Inflammatory macrophage (primary cell): Measurements from ENCODE around the gene PCP2.

Source experiments
- DNase-seq, 2 donors: peaks; one replicate each; pipeline ENCODE4 v3.0.0-alpha.2; 2020 to 2022

Gene PCP2

GRCh38 chr19:7596211-7596937, 37.1 kb downstream of the PCP2 start:
- DNase-seq: no peak

GRCh38 chr19:7595466-7596133, 37.9 kb downstream of the PCP2 start, which contains the start of gene CAMSAP3:
Gene CAMSAP3 (plus strand): TSS chr19:7595863. CDS start chr19:7596003, 140 bp downstream.
- no peak for DNase-seq

GRCh38 chr19:7590256-7590655, 43.3 kb downstream of the PCP2 start:
- DNase-seq: no peak

- DNase-seq: no peak
Observed at GRCh38 chr19:7589822-7590221, 43.7 kb downstream of the PCP2 start.

GRCh38 chr19:7582446-7582845, 51.1 kb downstream of the PCP2 start:
- no peak for DNase-seq
